Measurements from ENCODE around the gene CFAP97. TPM values are rescaled to one million over a fixed set of nuclear protein-coding genes. Genes with fewer than 3 reads are reported as not detected.
A peak's percentile ranks its signal among the peaks of the same experiment; 100 is the strongest.

The CFAP97 gene
- total and polyA plus RNA-seq, 2 experiments from 2014 or later, result 46.3 to 50.8 TPM

GRCh38 chr4:185227131-185227551, 23.3 kb upstream of the CFAP97 start:
- H3K79me2 ChIP-seq (ENCODE audit: insufficient read depth), result peaks cover 93% of the 10 kb centered on the region
- no peak overlapping the region for H3K9ac ChIP-seq
- H3K27ac ChIP-seq, result no peak overlapping the region
- no peaks in the 10 kb centered on the region for H3K36me3 ChIP-seq (ENCODE audit: low read depth)
- no peak overlapping the region for H2AFZ ChIP-seq
- H3K27me3 ChIP-seq (replicated peaks; ENCODE audit: insufficient read depth), result no peaks in the 10 kb centered on the region
- H3K9me3 ChIP-seq (ENCODE audit: low read depth), result no peaks in the 10 kb centered on the region
- 22 to 38% methylated on average over 4 of the region's 4 CpGs for WGBS, 2 experiments (ENCODE audit: low coverage in 1 of 2, low lambda C conversion rate in 2 of 2, missing lambda C conversion rate in 2 of 2)
- in situ Hi-C loops (cut with MboI), result no loop called here
- H3F3A ChIP-seq (ENCODE audit: insufficient read depth), result peaks cover 19% of the 10 kb centered on the region
- peak; percentile 23 for DNase-seq
- H3K4me2 ChIP-seq (ENCODE audit: unreplicated experiment), result no peak overlapping the region
- H3K4me3 ChIP-seq, result no peak overlapping the region
- H3K9me2 ChIP-seq (ENCODE audit: insufficient read depth), result no peaks in the 10 kb centered on the region
- TF ChIP-seq EZH2 (IDR thresholded peaks at IDR 0.05; ENCODE audit: insufficient read depth, poor library complexity, severe bottlenecking) (no peak), EZH2phosphoT487 (IDR thresholded peaks at IDR 0.05; ENCODE audit: insufficient read depth, low read depth) (no peak)
- no peaks in the 10 kb centered on the region; the same call in 1 of the 2 replicates for H4K20me1 ChIP-seq (ENCODE audit: insufficient read depth)
- H3K4me1 ChIP-seq (ENCODE audit: insufficient read depth), result peaks cover 21% of the 10 kb centered on the region

- no peaks in the 10 kb centered on the region; the same call in 1 of the 2 replicates for H4K20me1 ChIP-seq (ENCODE audit: insufficient read depth)
- no peak overlapping the region for H2AFZ ChIP-seq
- H3K36me3 ChIP-seq (ENCODE audit: low read depth), result no peaks in the 10 kb centered on the region
- H3F3A ChIP-seq (ENCODE audit: insufficient read depth), result peaks cover 23% of the 10 kb centered on the region
- no peaks in the 10 kb centered on the region for H3K9me2 ChIP-seq (ENCODE audit: insufficient read depth)
- WGBS, 2 experiments (ENCODE audit: low coverage in 1 of 2, low lambda C conversion rate in 2 of 2, missing lambda C conversion rate in 2 of 2), result 95 to 100% methylated on average over 6 of the region's 6 CpGs
- in situ Hi-C loops (cut with MboI), result no loop called here
- no peak overlapping the region for H3K27ac ChIP-seq
- H3K9me3 ChIP-seq (ENCODE audit: low read depth), result no peaks in the 10 kb centered on the region
- no peak for DNase-seq
- H3K4me2 ChIP-seq (ENCODE audit: unreplicated experiment), result no peak overlapping the region
- H3K79me2 ChIP-seq (ENCODE audit: insufficient read depth), result peaks cover 93% of the 10 kb centered on the region
- TF ChIP-seq EZH2phosphoT487 (IDR thresholded peaks at IDR 0.05; ENCODE audit: insufficient read depth, low read depth), result no peak
- TF ChIP-seq EZH2 (IDR thresholded peaks at IDR 0.05; ENCODE audit: insufficient read depth, poor library complexity, severe bottlenecking), result no peak
- H3K9ac ChIP-seq, result no peak overlapping the region
- no peak overlapping the region for H3K4me3 ChIP-seq
- H3K4me1 ChIP-seq (ENCODE audit: insufficient read depth), result peaks cover 28% of the 10 kb centered on the region
- no peaks in the 10 kb centered on the region for H3K27me3 ChIP-seq (replicated peaks; ENCODE audit: insufficient read depth)
Measured at GRCh38 chr4:185225940-185226339, 22.1 kb upstream of the CFAP97 start.

- in situ Hi-C loops (cut with MboI), result no loop called here
- Histone ChIP-seq H3K9ac (no peak overlapping the region), H3K79me2 (ENCODE audit: insufficient read depth) (peaks cover 93% of the 10 kb centered on the region), H3F3A (ENCODE audit: insufficient read depth) (peaks cover 28% of the 10 kb centered on the region), H3K4me1 (ENCODE audit: insufficient read depth) (peaks cover 35% of the 10 kb centered on the region), H2AFZ (no peak overlapping the region), H3K36me3 (ENCODE audit: low read depth) (no peaks in the 10 kb centered on the region), H4K20me1 (ENCODE audit: insufficient read depth) (no peaks in the 10 kb centered on the region; the same call in 1 of the 2 replicates), H3K4me2 (ENCODE audit: unreplicated experiment) (no peak overlapping the region), H3K4me3 (no peak overlapping the region), H3K9me2 (ENCODE audit: insufficient read depth) (no peaks in the 10 kb centered on the region), H3K9me3 (ENCODE audit: low read depth) (no peaks in the 10 kb centered on the region), H3K27me3 (replicated peaks; ENCODE audit: insufficient read depth) (no peaks in the 10 kb centered on the region), H3K27ac (no peak overlapping the region)
- no peak for TF ChIP-seq EZH2 (IDR thresholded peaks at IDR 0.05; ENCODE audit: insufficient read depth, poor library complexity, severe bottlenecking)
- peak; percentile 29 for DNase-seq
Measured at GRCh38 chr4:185224597-185224996, 20.8 kb upstream of the CFAP97 start.

GRCh38 chr4:185222598-185222997, 18.8 kb upstream of the CFAP97 start:
- H3K9ac ChIP-seq, result no peak overlapping the region
- no peaks in the 10 kb centered on the region for H3K9me3 ChIP-seq (ENCODE audit: low read depth)
- DNase-seq, result peak; percentile 89
- peaks cover 93% of the 10 kb centered on the region for H3K79me2 ChIP-seq (ENCODE audit: insufficient read depth)
- peaks cover 40% of the 10 kb centered on the region for H3K4me1 ChIP-seq (ENCODE audit: insufficient read depth)
- peak overlapping the region; percentile 27 for H3K27ac ChIP-seq
- H3K4me2 ChIP-seq (ENCODE audit: unreplicated experiment), result peak overlapping the region; percentile 58
- H3K4me3 ChIP-seq, result peak overlapping the region; percentile 11; the same call in 1 of the 2 replicates
- no peaks in the 10 kb centered on the region for H3K9me2 ChIP-seq (ENCODE audit: insufficient read depth)
- H3K27me3 ChIP-seq (replicated peaks; ENCODE audit: insufficient read depth), result no peaks in the 10 kb centered on the region
- no peaks in the 10 kb centered on the region for H3K36me3 ChIP-seq (ENCODE audit: low read depth)
- H3F3A ChIP-seq (ENCODE audit: insufficient read depth), result peaks cover 35% of the 10 kb centered on the region
- in situ Hi-C loops (cut with MboI), result no loop called here
- TF ChIP-seq EZH2 (IDR thresholded peaks at IDR 0.05; ENCODE audit: insufficient read depth, poor library complexity, severe bottlenecking), result no peak
- no peak for TF ChIP-seq EZH2phosphoT487 (IDR thresholded peaks at IDR 0.05; ENCODE audit: insufficient read depth, low read depth)
- H2AFZ ChIP-seq, result no peak overlapping the region
- no peaks in the 10 kb centered on the region for H4K20me1 ChIP-seq (ENCODE audit: insufficient read depth)

GRCh38 chr4:185221912-185222311, 18.1 kb upstream of the CFAP97 start:
- Histone ChIP-seq H4K20me1 (ENCODE audit: insufficient read depth) (no peaks in the 10 kb centered on the region), H3K4me1 (ENCODE audit: insufficient read depth) (peaks cover 40% of the 10 kb centered on the region), H3K4me3 (no peak overlapping the region), H3K9me3 (ENCODE audit: low read depth) (no peaks in the 10 kb centered on the region), H3F3A (ENCODE audit: insufficient read depth) (peaks cover 35% of the 10 kb centered on the region), H3K4me2 (ENCODE audit: unreplicated experiment) (no peak overlapping the region), H2AFZ (no peak overlapping the region), H3K9ac (no peak overlapping the region), H3K9me2 (ENCODE audit: insufficient read depth) (no peaks in the 10 kb centered on the region), H3K79me2 (ENCODE audit: insufficient read depth) (peaks cover 93% of the 10 kb centered on the region), H3K36me3 (ENCODE audit: low read depth) (no peaks in the 10 kb centered on the region), H3K27ac (peak overlapping the region; percentile 27; the same call in 1 of the 2 replicates), H3K27me3 (replicated peaks; ENCODE audit: insufficient read depth) (no peaks in the 10 kb centered on the region)
- WGBS, 2 experiments (ENCODE audit: low coverage in 1 of 2, low lambda C conversion rate in 2 of 2, missing lambda C conversion rate in 2 of 2), result 85 to 87% methylated on average over 10 of the region's 10 CpGs
- in situ Hi-C loops (cut with MboI), result no loop called here
- no peak for DNase-seq
- TF ChIP-seq EZH2 (IDR thresholded peaks at IDR 0.05; ENCODE audit: insufficient read depth, poor library complexity, severe bottlenecking) (no peak), EZH2phosphoT487 (IDR thresholded peaks at IDR 0.05; ENCODE audit: insufficient read depth, low read depth) (no peak)

Data from GM23248 (cell line).